Tibial nerve (tissue), 4 donors: Measurements from ENCODE around the gene GPR82. TPM values are rescaled to one million over a fixed set of nuclear protein-coding genes. Genes with fewer than 3 reads are reported as not detected.

Experiments
- DNase-seq, 2 donors: peaks; one replicate each; pipeline ENCODE4 v3.0.0-alpha.2; 2019; ENCODE audit warnings: low spot score in 2 of 2
- H3K27ac ChIP-seq, 4 donors: fragments of 200-600 bp; sonication (generic) in 3 of 4; one replicate each; pipeline ENCODE4 v1.5.1; 2017 to 2019; ENCODE audit warnings: mild to moderate bottlenecking in 1 of 4
- H3K27me3 ChIP-seq, 2 donors: fragments of 200-600 bp; sonication (generic) in 1 of 2; one replicate each; pipeline versions ENCODE4 v1.5.1 to v1.6.0; 2017 to 2019
- H3K36me3 ChIP-seq, 3 donors: fragments of 200-600 bp; sonication (generic); one replicate each; pipeline ENCODE4 v1.5.1; 2018 to 2019
- H3K4me1 ChIP-seq, 4 donors: fragments of 200-600 bp; sonication (generic) in 3 of 4; one replicate each; pipeline ENCODE4 v1.5.1; 2017 to 2019
- H3K4me3 ChIP-seq, 4 donors: fragments of 200-600 bp; sonication (generic) in 3 of 4; one replicate each; pipeline ENCODE4 v1.5.1; 2017 to 2019; ENCODE audit warnings: mild to moderate bottlenecking in 1 of 4, moderate library complexity in 1 of 4
- H3K9me3 ChIP-seq, 4 donors: fragments of 200-600 bp; sonication (generic) in 3 of 4; one replicate each; pipeline ENCODE4 v1.5.1; 2017 to 2019
- CTCF ChIP-seq, 5 experiments: fragments of 200-600 bp in 3 of 5; fragments of 450-650 bp in 2 of 5; sonication (generic) in 3 of 5; IDR thresholded peaks; one replicate each; pipeline ENCODE4 v1.5.1; 2016 to 2019; ENCODE audit warnings: antibody characterized with exemption in 5 of 5, mild to moderate bottlenecking in 3 of 5, moderate library complexity in 2 of 5
- EP300 ChIP-seq, 2 donors: sonication (generic); formaldehyde crosslinking; IDR thresholded peaks; one replicate each; pipeline ENCODE4 v1.6.1; 2017; ENCODE audit warnings: antibody characterized with exemption in 2 of 2, mild to moderate bottlenecking in 1 of 2
- POLR2A ChIP-seq, 2 donors: fragments of 450-650 bp; IDR thresholded peaks; one replicate each; pipeline ENCODE4 v1.6.1; 2017; ENCODE audit warnings: antibody characterized with exemption in 2 of 2, mild to moderate bottlenecking in 2 of 2, moderate library complexity in 2 of 2
- WGBS, 2 donors: methylation state at CpG; one replicate each; pipeline ENCODE4 v1.1.5; 2018; 5-methylcytosine and 5-hydroxymethylcytosine counted together
- total RNA-seq, 4 donors: library from RNA; depleted of rRNA; stranded (reverse); fragments of >200 nt; gene quantifications; one replicate each; pipeline ENCODE4 v1.1.0, GENCODE V29; 2016

GPR82 gene
- total RNA-seq, 4 donors from 2014 or later, result 0.22 to 0.63 (median 0.44) TPM

- H3K36me3 ChIP-seq, result no peaks in the 10 kb centered on the region
- no peak overlapping the region for H3K27ac ChIP-seq
- H3K4me1 ChIP-seq, result peaks cover 0 to 4% (median 0%) of the 10 kb centered on the region in 4 donors
- DNase-seq, result no peak
- 74 to 88% methylated on average over 4 of the region's 4 CpGs for WGBS, 2 donors
- H3K27me3 ChIP-seq, result no peaks in the 10 kb centered on the region
- no peak for TF ChIP-seq POLR2A (IDR thresholded peaks at IDR 0.05)
- no peak for TF ChIP-seq EP300 (IDR thresholded peaks at IDR 0.05)
- TF ChIP-seq CTCF (IDR thresholded peaks at IDR 0.05), result no peak
- no peak overlapping the region for H3K4me3 ChIP-seq
- no peaks in the 10 kb centered on the region for H3K9me3 ChIP-seq
Measured at GRCh38 chrX:41686788-41687187, 37.2 kb upstream of the GPR82 start.

GRCh38 chrX:41688156-41688555 lies 35.8 kb upstream of the GPR82 start:
- no peaks in the 10 kb centered on the region for H3K27me3 ChIP-seq
- DNase-seq, result no peak

GRCh38 chrX:41688835-41689234 lies 35.1 kb upstream of the GPR82 start, which contains the start of gene GPR34:
TSS of gene GPR34 (plus strand) at chrX:41688973. CDS start at chrX:41695634, 6,661 bp downstream.
- Histone ChIP-seq H3K36me3 (no peaks in the 10 kb centered on the region), H3K27ac (no peak within 1 kb of the TSS), H3K4me3 (peak within 1 kb of the TSS in 1 of 4 donors; percentile 27), H3K9me3 (no peaks in the 10 kb centered on the region), H3K4me1 (peaks cover 0 to 4% (median 0%) of the 10 kb centered on the region in 4 donors), H3K27me3 (no peaks in the 10 kb centered on the region)
- DNase-seq, result no peak
- 66 to 71% methylated on average over 8 of the region's 8 CpGs for WGBS, 2 donors
- TF ChIP-seq CTCF (IDR thresholded peaks at IDR 0.05), result no peak
- no peak for TF ChIP-seq POLR2A (IDR thresholded peaks at IDR 0.05)

More at GRCh38 chrX:41688156-41688555, 35.8 kb upstream of the GPR82 start:
- no peak overlapping the region for H3K4me3 ChIP-seq
- H3K9me3 ChIP-seq, result no peaks in the 10 kb centered on the region
- H3K36me3 ChIP-seq, result no peaks in the 10 kb centered on the region
- TF ChIP-seq CTCF (IDR thresholded peaks at IDR 0.05) (no peak), POLR2A (IDR thresholded peaks at IDR 0.05) (no peak), EP300 (IDR thresholded peaks at IDR 0.05) (no peak)
- H3K27ac ChIP-seq, result no peak overlapping the region
- peaks cover 0 to 4% (median 0%) of the 10 kb centered on the region in 4 donors for H3K4me1 ChIP-seq
- WGBS, 2 donors, result 76 to 80% methylated on average over 2 of the region's 2 CpGs

- TF ChIP-seq POLR2A (IDR thresholded peaks at IDR 0.05) (no peak), EP300 (IDR thresholded peaks at IDR 0.05) (no peak), CTCF (IDR thresholded peaks at IDR 0.05) (no peak)
- no peaks in the 10 kb centered on the region for H3K27me3 ChIP-seq
- 64 to 72% methylated on average over 3 of the region's 3 CpGs for WGBS, 2 donors
- peak overlapping the region in 1 of 4 donors; percentile 27 for H3K4me3 ChIP-seq
- no peaks in the 10 kb centered on the region for H3K36me3 ChIP-seq
- DNase-seq, result no peak
- no peaks in the 10 kb centered on the region for H3K9me3 ChIP-seq
- no peaks in the 10 kb centered on the region for H3K4me1 ChIP-seq
- H3K27ac ChIP-seq, result no peak overlapping the region
Measured at GRCh38 chrX:41689711-41690110, 34.3 kb upstream of the GPR82 start.

- Histone ChIP-seq H3K4me3 (peak overlapping the region in 1 of 4 donors; percentile 12), H3K4me1 (no peaks in the 10 kb centered on the region), H3K27me3 (peaks cover 0 to 3% of the 10 kb centered on the region in 2 donors), H3K36me3 (no peaks in the 10 kb centered on the region), H3K27ac (no peak overlapping the region), H3K9me3 (no peaks in the 10 kb centered on the region)
- WGBS, 2 donors, result 54 to 62% methylated on average over 1 of the region's 1 CpG
- DNase-seq, result no peak
- TF ChIP-seq CTCF (IDR thresholded peaks at IDR 0.05), result no peak
- no peak for TF ChIP-seq POLR2A (IDR thresholded peaks at IDR 0.05)
- TF ChIP-seq EP300 (IDR thresholded peaks at IDR 0.05), result no peak
Measured at GRCh38 chrX:41692162-41692749, 31.7 kb upstream of the GPR82 start.
